GM23338 (cell line): Measurements from ENCODE around the gene EXOC4.

Experiments
- CREB1 ChIP-seq: fragments of 250-450 bp; sonication (Bioruptor Pico); IDR thresholded peaks from 2 replicates; pipeline ENCODE4 v1.5.0; 2020; ENCODE audit warnings: low read depth, mild to moderate bottlenecking, moderate library complexity
- EZH2 ChIP-seq: fragments of 200-600 bp; sonication (generic); IDR thresholded peaks from one replicate; pipeline ENCODE4 v1.8.0; 2017; ENCODE audit warnings: antibody characterized with exemption, mild to moderate bottlenecking, low read depth; ENCODE audit not compliant: unreplicated experiment
- EZH2phosphoT487 ChIP-seq: fragments of 200-600 bp; sonication (generic); IDR thresholded peaks from one replicate; pipeline ENCODE4 v1.8.1; 2018; ENCODE audit warnings: antibody characterized with exemption; ENCODE audit not compliant: unreplicated experiment
- JUNB ChIP-seq: IDR thresholded peaks from one replicate; pipeline ENCODE4 v1.6.1; 2016; ENCODE audit warnings: antibody characterized with exemption; ENCODE audit not compliant: unreplicated experiment
- NANOG ChIP-seq: IDR thresholded peaks from 2 replicates; pipeline ENCODE4 v1.6.1; 2016; ENCODE audit warnings: antibody characterized with exemption, borderline replicate concordance
- POLR2AphosphoS5 ChIP-seq: IDR thresholded peaks from 2 replicates; pipeline ENCODE4 v1.6.1; 2016; ENCODE audit warnings: antibody characterized with exemption, low read depth
- REST ChIP-seq: IDR thresholded peaks from one replicate; pipeline ENCODE4 v1.6.1; 2018; ENCODE audit warnings: antibody characterized with exemption; ENCODE audit not compliant: unreplicated experiment
- STAT1 ChIP-seq: IDR thresholded peaks from one replicate; pipeline ENCODE4 v1.6.1; 2016; ENCODE audit warnings: antibody characterized with exemption; ENCODE audit not compliant: unreplicated experiment
- ZNF114 ChIP-seq: fragments of 250-450 bp; sonication (Bioruptor Pico); IDR thresholded peaks from 2 replicates; pipeline ENCODE4 v1.5.0; 2020; ENCODE audit warnings: mild to moderate bottlenecking, moderate library complexity
- TF ChIP-seq, protein P1 (sequence below), 2 experiments: fragments of 200-600 bp in 1 of 2; sonication (generic) in 1 of 2; conservative IDR thresholded peaks; 2 replicates each; pipeline versions ENCODE4 v1.5.1 to v1.6.1; 2016 to 2017; ENCODE audit warnings: antibody characterized with exemption in 2 of 2, low read depth in 2 of 2, mild to moderate bottlenecking in 2 of 2, moderate library complexity in 1 of 2
- TF ChIP-seq, protein P2 (sequence below): IDR thresholded peaks from 2 replicates; pipeline ENCODE4 v1.6.1; 2016; ENCODE audit warnings: antibody characterized with exemption

GRCh38 chr7:133674079-133674763 is 421.3 kb downstream of the EXOC4 start:
- TF ChIP-seq, protein P1, sequence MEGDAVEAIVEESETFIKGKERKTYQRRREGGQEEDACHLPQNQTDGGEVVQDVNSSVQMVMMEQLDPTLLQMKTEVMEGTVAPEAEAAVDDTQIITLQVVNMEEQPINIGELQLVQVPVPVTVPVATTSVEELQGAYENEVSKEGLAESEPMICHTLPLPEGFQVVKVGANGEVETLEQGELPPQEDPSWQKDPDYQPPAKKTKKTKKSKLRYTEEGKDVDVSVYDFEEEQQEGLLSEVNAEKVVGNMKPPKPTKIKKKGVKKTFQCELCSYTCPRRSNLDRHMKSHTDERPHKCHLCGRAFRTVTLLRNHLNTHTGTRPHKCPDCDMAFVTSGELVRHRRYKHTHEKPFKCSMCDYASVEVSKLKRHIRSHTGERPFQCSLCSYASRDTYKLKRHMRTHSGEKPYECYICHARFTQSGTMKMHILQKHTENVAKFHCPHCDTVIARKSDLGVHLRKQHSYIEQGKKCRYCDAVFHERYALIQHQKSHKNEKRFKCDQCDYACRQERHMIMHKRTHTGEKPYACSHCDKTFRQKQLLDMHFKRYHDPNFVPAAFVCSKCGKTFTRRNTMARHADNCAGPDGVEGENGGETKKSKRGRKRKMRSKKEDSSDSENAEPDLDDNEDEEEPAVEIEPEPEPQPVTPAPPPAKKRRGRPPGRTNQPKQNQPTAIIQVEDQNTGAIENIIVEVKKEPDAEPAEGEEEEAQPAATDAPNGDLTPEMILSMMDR (conservative IDR thresholded peaks at IDR 0.05; ENCODE audit: low read depth in 2 of 2), result no peak
- TF ChIP-seq EZH2phosphoT487, result no peak
- no peak for TF ChIP-seq POLR2AphosphoS5
- TF ChIP-seq REST, result no peak
- no peak for TF ChIP-seq STAT1
- TF ChIP-seq EZH2, result no peak
- TF ChIP-seq NANOG, result no peak
- no peak for TF ChIP-seq CREB1 (CRISPR knock-in tag)
- no peak for TF ChIP-seq ZNF114 (CRISPR knock-in tag)
- TF ChIP-seq, protein P2, sequence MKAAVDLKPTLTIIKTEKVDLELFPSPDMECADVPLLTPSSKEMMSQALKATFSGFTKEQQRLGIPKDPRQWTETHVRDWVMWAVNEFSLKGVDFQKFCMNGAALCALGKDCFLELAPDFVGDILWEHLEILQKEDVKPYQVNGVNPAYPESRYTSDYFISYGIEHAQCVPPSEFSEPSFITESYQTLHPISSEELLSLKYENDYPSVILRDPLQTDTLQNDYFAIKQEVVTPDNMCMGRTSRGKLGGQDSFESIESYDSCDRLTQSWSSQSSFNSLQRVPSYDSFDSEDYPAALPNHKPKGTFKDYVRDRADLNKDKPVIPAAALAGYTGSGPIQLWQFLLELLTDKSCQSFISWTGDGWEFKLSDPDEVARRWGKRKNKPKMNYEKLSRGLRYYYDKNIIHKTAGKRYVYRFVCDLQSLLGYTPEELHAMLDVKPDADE, result no peak
- TF ChIP-seq JUNB, result no peak
